ENCODE results near the gene ARMC6.
A peak's percentile ranks its signal among the peaks of the same experiment; 100 is the strongest.

The ARMC6 gene

DNA sequence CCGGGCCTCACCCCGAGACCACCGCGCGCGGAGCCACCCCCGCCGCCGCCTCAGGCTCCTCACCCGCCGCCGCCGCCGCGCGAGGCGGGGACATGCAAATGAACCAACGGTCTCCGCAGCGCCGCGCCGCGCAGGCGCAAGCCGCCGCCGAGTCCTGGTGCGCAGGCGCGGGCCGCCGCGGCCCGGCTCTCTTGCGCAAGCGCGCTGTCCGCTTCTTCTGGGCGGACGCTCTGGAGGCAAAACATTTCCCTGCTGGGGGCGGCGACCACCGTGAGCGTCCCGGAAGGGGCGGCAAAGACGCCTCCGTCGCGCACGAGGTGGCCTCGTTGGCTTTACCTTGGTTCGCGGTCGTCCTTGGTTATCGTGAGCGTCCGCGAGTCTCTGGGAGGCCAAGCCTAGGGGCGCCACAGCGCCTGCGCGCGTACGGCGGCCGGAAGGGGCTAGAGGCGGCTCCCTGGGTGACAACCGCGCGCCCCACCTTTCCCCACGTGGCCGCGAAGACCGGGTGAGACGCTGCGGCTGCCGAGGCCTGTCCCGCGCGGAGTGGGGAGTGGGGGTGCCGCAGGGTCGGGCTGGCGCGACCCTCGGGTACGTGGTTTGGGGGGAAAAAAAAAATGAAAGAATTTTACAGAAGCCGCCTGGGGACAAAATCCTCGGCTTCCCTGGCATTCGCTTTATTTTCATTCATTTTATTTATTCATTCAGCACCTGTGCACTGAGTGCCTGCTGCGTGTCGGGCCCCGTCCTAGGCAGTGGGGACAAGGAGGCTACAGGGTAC is at the start of gene ARMC6, which contains the start of gene SUGP2:
Gene ARMC6, plus strand, starts transcription at position 178 of the 778 bp plus-strand sequence. CDS start 607 bp downstream, outside the sequence.
Gene SUGP2, minus strand, starts transcription at position 92 of the 778 bp plus-strand sequence. CDS start 2,446 bp downstream, outside the sequence.
- H3K27me3 ChIP-seq (ENCODE audit: control insufficient read depth in 1 of 2, insufficient read depth in 2 of 2, low read length in 2 of 2), result no peaks in the 10 kb centered on the region
- H3K9me3 ChIP-seq (ENCODE audit: control insufficient read depth in 2 of 2, low read length in 2 of 2), result no peaks in the 10 kb centered on the region
- peak within 1 kb of the TSS; percentile 92 to 93 for H3K9ac ChIP-seq (ENCODE audit: low read length in 2 of 2)
- peaks cover 4 to 7% of the 10 kb centered on the region in 2 donors for H3K36me3 ChIP-seq (ENCODE audit: control insufficient read depth in 2 of 2, insufficient read depth in 2 of 2, low read length in 2 of 2)
- peak within 1 kb of the TSS; percentile 64 to 90 for H3K4me3 ChIP-seq (ENCODE audit: low read length in 2 of 2)
- H3K4me1 ChIP-seq (ENCODE audit: control insufficient read depth, insufficient read depth, low read length), result peaks cover 18% of the 10 kb centered on the region
- H3K27ac ChIP-seq (ENCODE audit: low read length), result peak within 1 kb of the TSS; percentile 84

DNA sequence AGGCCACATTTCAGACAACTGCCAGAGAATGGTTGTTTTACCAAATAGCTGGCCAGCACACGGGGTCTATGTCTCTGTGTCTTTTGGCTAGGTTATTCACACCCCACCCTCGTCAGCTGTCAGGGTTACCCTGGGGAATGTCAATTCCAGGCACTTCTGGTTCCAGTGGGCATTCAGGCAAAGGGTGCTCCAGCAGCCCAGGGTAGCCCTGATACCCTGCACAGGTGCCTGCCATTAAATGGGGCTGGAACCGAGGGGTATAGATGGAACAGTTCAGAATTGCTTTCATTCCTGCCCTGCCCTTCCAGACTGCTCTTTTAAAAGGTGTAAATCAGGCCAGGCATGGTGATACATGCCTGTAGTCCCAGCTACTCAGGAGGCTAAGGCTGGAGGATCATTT is 49.2 kb upstream of the ARMC6 start:
- Histone ChIP-seq H3K27ac (ENCODE audit: low read length) (no peak overlapping the region), H3K27me3 (ENCODE audit: control insufficient read depth in 1 of 2, insufficient read depth in 2 of 2, low read length in 2 of 2) (peaks cover 5 to 7% of the 10 kb centered on the region in 2 donors), H3K36me3 (ENCODE audit: control insufficient read depth in 2 of 2, insufficient read depth in 2 of 2, low read length in 2 of 2) (no peaks in the 10 kb centered on the region), H3K4me3 (ENCODE audit: low read length in 2 of 2) (no peak overlapping the region), H3K9me3 (ENCODE audit: control insufficient read depth in 2 of 2, low read length in 2 of 2) (no peaks in the 10 kb centered on the region), H3K9ac (ENCODE audit: low read length in 2 of 2) (no peak overlapping the region), H3K4me1 (ENCODE audit: control insufficient read depth, insufficient read depth, low read length) (no peaks in the 10 kb centered on the region)

DNA sequence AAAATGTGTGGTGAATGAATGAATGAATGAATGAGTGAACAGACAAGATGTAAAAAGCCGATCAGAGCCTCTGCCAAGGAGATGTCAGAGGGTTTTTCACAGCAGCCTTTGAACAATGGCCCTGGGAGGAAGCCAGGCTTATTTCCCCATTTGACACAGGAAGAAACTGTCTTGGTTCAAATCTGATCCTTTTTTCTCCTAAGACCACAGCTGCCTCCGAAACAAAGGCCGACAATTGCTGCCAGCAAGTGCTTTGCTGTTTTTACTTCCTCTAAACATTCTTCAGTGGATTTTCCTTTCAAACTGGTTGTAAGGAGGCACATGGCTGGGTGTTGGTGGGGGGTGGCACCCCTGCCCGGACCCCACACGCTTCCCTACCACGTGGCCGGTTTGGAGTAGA is 48.1 kb upstream of the ARMC6 start:
- Histone ChIP-seq H3K36me3 (ENCODE audit: control insufficient read depth in 2 of 2, insufficient read depth in 2 of 2, low read length in 2 of 2) (no peaks in the 10 kb centered on the region), H3K4me3 (ENCODE audit: low read length in 2 of 2) (no peak overlapping the region), H3K4me1 (ENCODE audit: control insufficient read depth, insufficient read depth, low read length) (no peaks in the 10 kb centered on the region), H3K27me3 (ENCODE audit: control insufficient read depth in 1 of 2, insufficient read depth in 2 of 2, low read length in 2 of 2) (peaks cover 5 to 7% of the 10 kb centered on the region in 2 donors), H3K27ac (ENCODE audit: low read length) (no peak overlapping the region), H3K9ac (ENCODE audit: low read length in 2 of 2) (no peak overlapping the region), H3K9me3 (ENCODE audit: control insufficient read depth in 2 of 2, low read length in 2 of 2) (no peaks in the 10 kb centered on the region)

DNA sequence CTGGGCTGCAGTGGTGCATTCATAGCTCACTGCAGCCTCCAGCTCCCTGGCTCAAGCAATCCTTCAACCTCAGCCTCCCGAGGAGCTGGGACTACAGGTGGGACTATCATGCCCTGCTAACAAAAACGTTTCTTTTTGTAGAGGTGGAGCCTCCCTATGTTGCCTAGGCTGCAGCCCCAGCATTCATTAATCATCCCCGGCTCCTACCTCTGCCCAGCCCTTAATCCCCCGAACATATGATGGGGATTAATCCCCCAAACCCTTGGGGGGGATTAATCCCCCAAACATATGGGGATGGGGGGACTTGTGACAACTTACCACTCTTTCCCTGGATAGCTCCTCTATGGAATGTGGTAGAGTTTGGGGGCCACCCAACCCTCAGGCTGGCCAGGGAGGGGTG is 45.9 kb upstream of the ARMC6 start:
- no peak overlapping the region for H3K27ac ChIP-seq (ENCODE audit: low read length)
- peaks cover 5 to 7% of the 10 kb centered on the region in 2 donors for H3K27me3 ChIP-seq (ENCODE audit: control insufficient read depth in 1 of 2, insufficient read depth in 2 of 2, low read length in 2 of 2)
- H3K9ac ChIP-seq (ENCODE audit: low read length in 2 of 2), result no peak overlapping the region
- H3K4me3 ChIP-seq (ENCODE audit: low read length in 2 of 2), result no peak overlapping the region
- no peaks in the 10 kb centered on the region for H3K4me1 ChIP-seq (ENCODE audit: control insufficient read depth, insufficient read depth, low read length)
- H3K9me3 ChIP-seq (ENCODE audit: control insufficient read depth in 2 of 2, low read length in 2 of 2), result no peaks in the 10 kb centered on the region
- H3K36me3 ChIP-seq (ENCODE audit: control insufficient read depth in 2 of 2, insufficient read depth in 2 of 2, low read length in 2 of 2), result peaks cover 0 to 3% of the 10 kb centered on the region in 2 donors

DNA sequence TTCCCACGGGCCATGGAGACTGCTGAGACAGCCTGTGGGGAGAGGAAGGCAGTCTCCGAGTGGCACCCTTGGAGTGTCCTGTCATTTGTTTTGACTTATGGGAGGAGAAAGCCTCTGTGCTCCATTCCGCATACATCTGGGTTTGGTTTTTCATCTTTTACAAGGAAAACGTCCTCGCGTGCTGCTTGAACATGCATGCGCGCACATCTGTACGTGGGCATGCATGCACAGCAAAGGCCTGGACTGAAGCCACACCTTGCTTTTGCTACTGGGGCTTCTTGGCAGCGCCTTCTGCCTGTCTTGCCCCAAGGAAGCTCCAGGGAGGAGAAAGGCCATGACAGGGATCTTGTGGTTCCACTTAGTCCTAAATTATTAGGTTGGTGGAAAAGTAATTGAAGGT is 44.1 kb upstream of the ARMC6 start:
- Histone ChIP-seq H3K9ac (ENCODE audit: low read length in 2 of 2) (no peak overlapping the region), H3K4me3 (ENCODE audit: low read length in 2 of 2) (no peak overlapping the region), H3K27ac (ENCODE audit: low read length) (no peak overlapping the region), H3K27me3 (ENCODE audit: control insufficient read depth in 1 of 2, insufficient read depth in 2 of 2, low read length in 2 of 2) (peaks cover 0 to 2% of the 10 kb centered on the region in 2 donors), H3K36me3 (ENCODE audit: control insufficient read depth in 2 of 2, insufficient read depth in 2 of 2, low read length in 2 of 2) (peaks cover 15 to 17% of the 10 kb centered on the region in 2 donors), H3K4me1 (ENCODE audit: control insufficient read depth, insufficient read depth, low read length) (no peaks in the 10 kb centered on the region), H3K9me3 (ENCODE audit: control insufficient read depth in 2 of 2, low read length in 2 of 2) (no peaks in the 10 kb centered on the region)

DNA sequence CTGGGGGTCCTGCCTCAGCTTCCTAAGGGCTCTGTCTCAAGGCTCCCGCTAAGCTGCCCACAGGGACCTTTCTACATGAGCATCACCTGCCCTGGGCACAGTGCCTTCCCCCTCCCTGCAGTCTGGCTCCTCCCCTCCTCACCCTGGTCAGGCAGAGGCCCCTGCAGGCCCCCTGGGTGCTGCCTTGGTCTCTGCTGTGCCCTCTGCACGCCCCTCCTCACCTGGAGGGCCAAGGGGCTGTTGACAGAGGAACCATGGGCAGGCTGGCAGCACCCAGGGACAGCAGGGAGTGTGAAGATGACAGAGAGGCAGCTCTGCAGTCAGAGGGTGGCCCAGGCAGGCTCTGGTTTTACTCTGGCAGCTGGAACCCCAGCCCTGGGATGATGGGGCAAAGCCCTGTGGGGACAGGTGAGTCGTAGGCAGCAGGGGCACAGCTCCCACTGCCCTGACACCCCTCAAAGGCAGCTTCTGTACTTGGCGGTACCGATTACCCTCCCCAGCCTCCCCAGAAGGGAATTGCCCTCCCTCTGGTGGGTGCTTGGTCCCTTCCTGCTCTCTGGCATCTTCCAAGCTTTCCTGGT is 43.2 kb upstream of the ARMC6 start:
- H3K4me3 ChIP-seq (ENCODE audit: low read length in 2 of 2), result no peak overlapping the region
- no peak overlapping the region for H3K27ac ChIP-seq (ENCODE audit: low read length)
- H3K9me3 ChIP-seq (ENCODE audit: control insufficient read depth in 2 of 2, low read length in 2 of 2), result no peaks in the 10 kb centered on the region
- H3K9ac ChIP-seq (ENCODE audit: low read length in 2 of 2), result no peak overlapping the region
- H3K36me3 ChIP-seq (ENCODE audit: control insufficient read depth in 2 of 2, insufficient read depth in 2 of 2, low read length in 2 of 2), result peaks cover 19% of the 10 kb centered on the region in 2 donors
- no peaks in the 10 kb centered on the region for H3K27me3 ChIP-seq (ENCODE audit: control insufficient read depth in 1 of 2, insufficient read depth in 2 of 2, low read length in 2 of 2)
- peaks cover under 1% of the 10 kb centered on the region for H3K4me1 ChIP-seq (ENCODE audit: control insufficient read depth, insufficient read depth, low read length)

DNA sequence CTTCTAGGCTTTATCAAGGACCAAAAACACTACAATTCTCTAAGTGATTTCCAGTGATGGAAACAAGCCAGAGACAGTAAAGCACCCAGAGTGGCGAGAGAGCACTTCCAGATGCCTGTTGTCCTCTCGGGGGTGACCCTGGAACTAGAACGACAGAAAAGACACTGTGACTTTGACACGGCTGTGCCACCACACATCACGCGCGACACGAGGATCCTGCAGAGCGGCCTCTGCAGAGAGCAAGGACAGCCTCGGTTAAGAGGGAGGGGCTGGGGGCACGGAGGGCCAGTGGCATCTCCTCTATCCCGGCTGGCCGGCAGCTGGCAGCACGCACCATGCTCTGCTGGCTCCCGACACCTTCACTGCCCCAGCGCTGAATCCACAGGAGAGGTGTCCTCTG is 42.4 kb upstream of the ARMC6 start:
- Histone ChIP-seq H3K9ac (ENCODE audit: low read length in 2 of 2) (no peak overlapping the region), H3K36me3 (ENCODE audit: control insufficient read depth in 2 of 2, insufficient read depth in 2 of 2, low read length in 2 of 2) (peaks cover 21% of the 10 kb centered on the region in 2 donors), H3K4me3 (ENCODE audit: low read length in 2 of 2) (no peak overlapping the region), H3K4me1 (ENCODE audit: control insufficient read depth, insufficient read depth, low read length) (peaks cover 4% of the 10 kb centered on the region), H3K27ac (ENCODE audit: low read length) (no peak overlapping the region), H3K9me3 (ENCODE audit: control insufficient read depth in 2 of 2, low read length in 2 of 2) (no peaks in the 10 kb centered on the region), H3K27me3 (ENCODE audit: control insufficient read depth in 1 of 2, insufficient read depth in 2 of 2, low read length in 2 of 2) (no peaks in the 10 kb centered on the region)

DNA sequence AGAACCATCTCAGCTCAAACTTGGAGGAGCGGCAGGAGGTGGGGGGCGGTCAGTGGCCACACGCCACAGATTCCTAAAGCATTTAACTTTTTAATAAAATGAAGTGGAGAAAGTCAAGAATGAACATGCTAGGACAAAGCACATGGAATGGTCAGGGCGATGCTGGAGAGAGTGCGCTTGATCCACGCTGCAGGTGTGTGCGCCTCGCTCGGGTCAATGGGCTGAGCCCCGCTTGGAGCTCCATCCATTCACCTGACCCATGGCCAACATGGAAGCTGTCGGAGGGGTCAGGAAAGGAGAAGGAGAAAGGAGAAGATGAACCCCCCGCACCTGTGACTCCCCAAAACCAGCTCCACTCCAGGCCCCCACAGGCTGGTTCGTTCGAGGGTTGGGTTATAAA is 41.9 kb upstream of the ARMC6 start:
- Histone ChIP-seq H3K9me3 (ENCODE audit: control insufficient read depth in 2 of 2, low read length in 2 of 2) (no peaks in the 10 kb centered on the region), H3K27ac (ENCODE audit: low read length) (no peak overlapping the region), H3K36me3 (ENCODE audit: control insufficient read depth in 2 of 2, insufficient read depth in 2 of 2, low read length in 2 of 2) (peaks cover 21% of the 10 kb centered on the region in 2 donors), H3K9ac (ENCODE audit: low read length in 2 of 2) (no peak overlapping the region), H3K4me1 (ENCODE audit: control insufficient read depth, insufficient read depth, low read length) (peaks cover 4% of the 10 kb centered on the region), H3K27me3 (ENCODE audit: control insufficient read depth in 1 of 2, insufficient read depth in 2 of 2, low read length in 2 of 2) (no peaks in the 10 kb centered on the region), H3K4me3 (ENCODE audit: low read length in 2 of 2) (no peak overlapping the region)

DNA sequence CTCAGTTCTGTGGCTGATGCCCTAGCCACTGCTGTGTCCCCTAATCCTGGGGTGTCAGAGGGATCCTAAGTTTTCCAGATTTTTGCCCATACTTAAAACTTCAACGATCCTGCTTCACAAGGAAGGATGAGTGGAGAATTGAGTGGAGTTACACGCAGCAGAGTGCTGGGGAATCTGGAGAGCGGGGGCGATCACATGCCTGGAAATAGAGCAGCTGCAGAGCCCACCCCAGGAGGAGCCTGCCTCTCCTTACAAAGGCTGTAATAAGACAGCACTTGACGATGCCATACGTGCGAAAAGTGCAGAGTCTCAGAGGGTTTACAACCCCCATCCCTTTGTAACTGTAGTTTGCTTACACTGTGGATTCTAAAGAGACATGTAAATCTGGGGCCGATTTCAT is 40.7 kb upstream of the ARMC6 start:
- H3K9me3 ChIP-seq (ENCODE audit: control insufficient read depth in 2 of 2, low read length in 2 of 2), result no peaks in the 10 kb centered on the region
- no peak overlapping the region for H3K4me3 ChIP-seq (ENCODE audit: low read length in 2 of 2)
- H3K27ac ChIP-seq (ENCODE audit: low read length), result no peak overlapping the region
- peaks cover 21 to 25% of the 10 kb centered on the region in 2 donors for H3K36me3 ChIP-seq (ENCODE audit: control insufficient read depth in 2 of 2, insufficient read depth in 2 of 2, low read length in 2 of 2)
- no peak overlapping the region for H3K9ac ChIP-seq (ENCODE audit: low read length in 2 of 2)
- no peaks in the 10 kb centered on the region for H3K27me3 ChIP-seq (ENCODE audit: control insufficient read depth in 1 of 2, insufficient read depth in 2 of 2, low read length in 2 of 2)
- H3K4me1 ChIP-seq (ENCODE audit: control insufficient read depth, insufficient read depth, low read length), result peaks cover 4% of the 10 kb centered on the region

DNA sequence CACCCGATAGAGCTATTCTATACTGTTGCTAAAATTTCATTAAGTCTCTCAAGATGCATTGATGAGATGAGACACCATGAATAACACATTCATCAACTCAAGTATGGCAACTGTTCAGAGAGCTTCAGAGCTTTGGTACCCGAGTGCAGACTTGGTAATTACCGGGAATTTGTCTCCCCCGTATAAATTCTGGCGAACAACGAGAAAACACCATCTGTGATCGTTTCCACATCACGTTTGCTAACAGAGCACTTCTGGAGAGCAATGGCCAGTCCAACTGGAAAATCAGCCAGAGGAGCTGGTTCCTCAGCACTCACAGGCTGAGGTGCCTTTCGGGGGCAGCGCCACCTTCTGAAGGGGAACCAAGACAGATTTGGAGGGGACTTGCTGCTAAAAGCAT is 40.3 kb upstream of the ARMC6 start:
- H3K36me3 ChIP-seq (ENCODE audit: control insufficient read depth in 2 of 2, insufficient read depth in 2 of 2, low read length in 2 of 2), result peaks cover 21 to 28% of the 10 kb centered on the region in 2 donors
- H3K27ac ChIP-seq (ENCODE audit: low read length), result no peak overlapping the region
- H3K4me1 ChIP-seq (ENCODE audit: control insufficient read depth, insufficient read depth, low read length), result peaks cover 4% of the 10 kb centered on the region
- no peak overlapping the region for H3K9ac ChIP-seq (ENCODE audit: low read length in 2 of 2)
- H3K4me3 ChIP-seq (ENCODE audit: low read length in 2 of 2), result no peak overlapping the region
- no peaks in the 10 kb centered on the region for H3K27me3 ChIP-seq (ENCODE audit: control insufficient read depth in 1 of 2, insufficient read depth in 2 of 2, low read length in 2 of 2)
- no peaks in the 10 kb centered on the region for H3K9me3 ChIP-seq (ENCODE audit: control insufficient read depth in 2 of 2, low read length in 2 of 2)

DNA sequence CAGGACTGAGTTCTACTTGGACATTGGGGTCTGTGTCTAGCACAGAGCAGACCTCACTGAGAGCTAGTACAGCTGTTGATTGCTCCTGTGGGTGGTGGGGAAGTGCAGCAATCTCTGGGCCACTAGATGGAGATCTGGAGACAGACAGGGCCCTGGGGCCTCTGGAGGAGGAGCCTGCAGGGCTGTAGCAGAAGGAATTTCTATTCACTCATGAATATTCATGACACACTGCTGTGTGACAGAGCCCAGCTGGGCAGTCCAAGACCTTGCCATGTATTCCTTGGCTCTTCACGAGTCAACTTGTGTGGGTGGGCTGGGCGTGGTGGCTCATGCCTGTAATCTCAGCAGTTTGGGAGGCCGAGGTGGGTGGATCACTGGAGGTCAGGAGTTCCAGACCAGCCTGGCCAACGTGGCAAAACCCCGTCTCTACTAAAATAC is 37.6 kb upstream of the ARMC6 start:
- H3K4me1 ChIP-seq (ENCODE audit: control insufficient read depth, insufficient read depth, low read length), result peaks cover 7% of the 10 kb centered on the region
- H3K9ac ChIP-seq (ENCODE audit: low read length in 2 of 2), result no peak overlapping the region
- no peak overlapping the region for H3K27ac ChIP-seq (ENCODE audit: low read length)
- no peaks in the 10 kb centered on the region for H3K9me3 ChIP-seq (ENCODE audit: control insufficient read depth in 2 of 2, low read length in 2 of 2)
- H3K36me3 ChIP-seq (ENCODE audit: control insufficient read depth in 2 of 2, insufficient read depth in 2 of 2, low read length in 2 of 2), result peaks cover 34% of the 10 kb centered on the region in 2 donors
- no peaks in the 10 kb centered on the region for H3K27me3 ChIP-seq (ENCODE audit: control insufficient read depth in 1 of 2, insufficient read depth in 2 of 2, low read length in 2 of 2)
- no peak overlapping the region for H3K4me3 ChIP-seq (ENCODE audit: low read length in 2 of 2)
